IMR-90 (cell line): ENCODE measurements around the gene NCBP2. TPM values are rescaled to one million over a fixed set of nuclear protein-coding genes. Genes with fewer than 3 reads are reported as not detected.

Experiments used
- ATAC-seq: fragments of 200-7000 bp; cut with Tn5 transposase; 2 replicates; pipeline ENCODE4 v1.9.1; 2020; ENCODE audit warnings: low read depth, mild to moderate bottlenecking, moderate library complexity
- BruUV-seq: library from RNA; stranded (reverse); fragments of 400-500 nt; replicated peaks from 2 replicates; lab custom pipeline; 2021; lab: Mats Ljungman, UMichigan
- CTCF ChIA-PET: fragments of 300-600 bp; formaldehyde crosslinking; extraction: SDS; loops from one replicate; lab custom pipeline; 2021; ENCODE audit warnings: antibody characterized with exemption; lab: Yijun Ruan, JAX
- POLR2A ChIA-PET: fragments of 300-600 bp; sonication (Branson Sonifier 250); formaldehyde crosslinking; loops from one replicate; lab custom pipeline; 2022; ENCODE audit warnings: antibody characterized with exemption; ENCODE audit not compliant: unreplicated experiment; lab: Charles Lee
- DNase-seq: peaks from one replicate; pipeline ENCODE4 v3.0.0; 2013
- H2AFZ ChIP-seq: replicated peaks from 2 replicates; pipeline ENCODE3; 2013; ENCODE audit warnings: low read length, mild to moderate bottlenecking; ENCODE audit not compliant: poor library complexity
- H2AK5ac ChIP-seq: 2 replicates; pipeline ENCODE4 v1.6.1; 2013; ENCODE audit warnings: low read depth, low read length, inconsistent platforms
- H2AK9ac ChIP-seq: replicated peaks from 2 replicates; pipeline ENCODE3; 2013; ENCODE audit warnings: mild to moderate bottlenecking, low read depth, low read length, moderate library complexity; ENCODE audit not compliant: poor library complexity
- H2BK120ac ChIP-seq: 2 replicates; pipeline ENCODE4 v1.6.1; 2013; ENCODE audit warnings: low read depth, low read length, inconsistent platforms
- H2BK15ac ChIP-seq: 3 replicates; pipeline ENCODE4 v1.6.1; 2013; ENCODE audit warnings: low read depth, low read length, inconsistent platforms
- H2BK20ac ChIP-seq: 2 replicates; pipeline ENCODE4 v1.6.1; 2013; ENCODE audit warnings: low read depth, mild to moderate bottlenecking, inconsistent platforms, low read length, moderate library complexity
- H2BK5ac ChIP-seq: 2 replicates; pipeline ENCODE4 v1.6.1; 2013; ENCODE audit warnings: mild to moderate bottlenecking, low read depth, low read length, inconsistent platforms; ENCODE audit not compliant: poor library complexity, severe bottlenecking
- H3K14ac ChIP-seq: replicated peaks from 2 replicates; pipeline ENCODE4 v1.6.1; 2013; ENCODE audit warnings: low read depth, low read length, inconsistent platforms
- H3K18ac ChIP-seq: 2 replicates; pipeline ENCODE4 v1.6.1; 2013; ENCODE audit warnings: low read depth, low read length, control low read depth
- H3K23ac ChIP-seq: 2 replicates; pipeline ENCODE4 v1.6.1; 2013; ENCODE audit warnings: low read depth, low read length, inconsistent platforms
- H3K27ac ChIP-seq: 2 replicates; pipeline ENCODE4 v1.5.1; 2013; ENCODE audit warnings: mild to moderate bottlenecking, control low read depth, low read length; ENCODE audit not compliant: insufficient read depth
- H3K27me3 ChIP-seq: 2 replicates; pipeline ENCODE4 v1.6.1; 2013; ENCODE audit warnings: low read length; ENCODE audit not compliant: control insufficient read depth, insufficient read depth
- H3K36me3 ChIP-seq: 2 replicates; pipeline ENCODE4 v1.6.1; 2013; ENCODE audit warnings: low read length, mixed read lengths; ENCODE audit not compliant: control insufficient read depth, insufficient read depth
- H3K4ac ChIP-seq: 2 replicates; pipeline ENCODE4 v1.6.1; 2013; ENCODE audit warnings: low read depth, low read length, inconsistent platforms
- H3K4me1 ChIP-seq: 2 replicates; pipeline ENCODE4 v1.6.1; 2013; ENCODE audit warnings: low read length, mixed read lengths; ENCODE audit not compliant: control insufficient read depth, insufficient read depth
- H3K4me2 ChIP-seq: 2 replicates; pipeline ENCODE4 v1.6.1; 2013; ENCODE audit warnings: low read depth, mild to moderate bottlenecking, control low read depth, low read length, moderate library complexity
- H3K4me3 ChIP-seq: 2 replicates; pipeline ENCODE4 v1.5.1; 2013; ENCODE audit warnings: low read depth, mild to moderate bottlenecking, control low read depth, low read length, moderate library complexity; ENCODE audit not compliant: insufficient read depth
- H3K56ac ChIP-seq: 2 replicates; pipeline ENCODE4 v1.6.1; 2013; ENCODE audit warnings: low read length, inconsistent platforms; ENCODE audit not compliant: insufficient read depth; ENCODE audit errors: extremely low read depth
- H3K79me1 ChIP-seq, 2 experiments: 2 replicates each; pipeline ENCODE4 v1.6.1; 2013; ENCODE audit warnings: low read length in 2 of 2, inconsistent platforms in 1 of 2, low read depth in 1 of 2
- H3K9ac ChIP-seq: 2 replicates; pipeline ENCODE4 v1.6.1; 2013; ENCODE audit warnings: low read depth, low read length, control low read depth
- H3K9me1 ChIP-seq: 2 replicates; pipeline ENCODE4 v1.6.1; 2013; ENCODE audit warnings: low read length, inconsistent platforms; ENCODE audit not compliant: insufficient read depth
- H3K9me3 ChIP-seq: 2 replicates; pipeline ENCODE4 v1.6.1; 2013; ENCODE audit warnings: low read length; ENCODE audit not compliant: control insufficient read depth, insufficient read depth
- H4K20me1 ChIP-seq: 2 replicates; pipeline ENCODE4 v1.6.1; 2013; ENCODE audit warnings: low read length, inconsistent platforms; ENCODE audit not compliant: insufficient read depth
- H4K5ac ChIP-seq: 2 replicates; pipeline ENCODE4 v1.6.1; 2013; ENCODE audit warnings: mild to moderate bottlenecking, low read depth, low read length, control low read depth
- H4K8ac ChIP-seq, 2 experiments: 2 replicates each; pipeline ENCODE4 v1.6.1; 2013; ENCODE audit warnings: low read depth in 2 of 2, low read length in 2 of 2, control low read depth in 1 of 2, inconsistent platforms in 1 of 2
- H4K91ac ChIP-seq: 2 replicates; pipeline ENCODE4 v1.6.1; 2013; ENCODE audit warnings: low read depth, low read length, inconsistent platforms; ENCODE audit not compliant: insufficient read depth
- CEBPB ChIP-seq: IDR thresholded peaks from 2 replicates; pipeline ENCODE4 v1.6.1; 2012; ENCODE audit warnings: low read depth, low read length, improper control_type of control experiment
- CHD1 ChIP-seq: IDR thresholded peaks from 2 replicates; pipeline ENCODE4 v1.6.1; 2012; ENCODE audit warnings: low read depth, low read length, improper control_type of control experiment
- CTCF ChIP-seq: conservative IDR thresholded peaks from 2 replicates; pipeline ENCODE4 v1.5.1; 2012; ENCODE audit warnings: mild to moderate bottlenecking, low read depth, low read length, improper control_type of control experiment
- ELK1 ChIP-seq: fragments of 150-350 bp; IDR thresholded peaks from 2 replicates; pipeline ENCODE4 v1.6.1; 2016; ENCODE audit warnings: low read depth, mild to moderate bottlenecking, low read length, moderate library complexity, borderline replicate concordance
- FOS ChIP-seq: fragments of 150-350 bp; IDR thresholded peaks from 2 replicates; pipeline ENCODE4 v1.6.1; 2016; ENCODE audit warnings: low read depth, low read length
- MAFK ChIP-seq: IDR thresholded peaks from 2 replicates; pipeline ENCODE4 v1.6.1; 2012; ENCODE audit warnings: low read depth, low read length, improper control_type of control experiment
- MAZ ChIP-seq: IDR thresholded peaks from 2 replicates; pipeline ENCODE4 v1.6.1; 2012; ENCODE audit warnings: low read depth, mild to moderate bottlenecking, low read length, improper control_type of control experiment, moderate library complexity, borderline replicate concordance
- MXI1 ChIP-seq: IDR thresholded peaks from 2 replicates; pipeline ENCODE4 v1.6.1; 2012; ENCODE audit warnings: low read depth, mild to moderate bottlenecking, low read length, moderate library complexity, borderline replicate concordance
- NFE2L2 ChIP-seq: fragments of 150-350 bp; IDR thresholded peaks from 2 replicates; pipeline ENCODE4 v1.6.1; 2016; ENCODE audit warnings: low read depth, mild to moderate bottlenecking, low read length
- POLR2A ChIP-seq: IDR thresholded peaks from 2 replicates; pipeline ENCODE4 v1.6.1; 2012; ENCODE audit warnings: mild to moderate bottlenecking, low read depth, low read length
- RAD21 ChIP-seq: IDR thresholded peaks from 2 replicates; pipeline ENCODE4 v1.6.1; 2012; ENCODE audit warnings: low read length, improper control_type of control experiment
- RCOR1 ChIP-seq: IDR thresholded peaks from 2 replicates; pipeline ENCODE4 v1.6.1; 2012; ENCODE audit warnings: mild to moderate bottlenecking, low read length, improper control_type of control experiment; ENCODE audit not compliant: insufficient replicate concordance
- RFX5 ChIP-seq: IDR thresholded peaks from 2 replicates; pipeline ENCODE4 v1.8.0; 2012; ENCODE audit warnings: low read depth, mild to moderate bottlenecking, low read length, moderate library complexity
- SMC3 ChIP-seq: fragments of 150-350 bp; IDR thresholded peaks from 2 replicates; pipeline ENCODE4 v1.6.1; 2016; ENCODE audit warnings: low read depth, mild to moderate bottlenecking, antibody characterized with exemption, low read length, moderate library complexity
- USF2 ChIP-seq: fragments of 150-350 bp; IDR thresholded peaks from 2 replicates; pipeline ENCODE4 v1.6.1; 2017; ENCODE audit warnings: mild to moderate bottlenecking, antibody characterized with exemption, low read length, low read depth
- WGBS, 2 experiments: methylation state at CpG; one replicate each; pipeline versions ENCODE4 v1.1.5 to v1.1.7; 2013; ENCODE audit warnings: missing lambda C conversion rate in 2 of 2; ENCODE audit not compliant: insufficient read length in 1 of 2; ENCODE audit errors: extremely low coverage in 2 of 2; 5-methylcytosine and 5-hydroxymethylcytosine counted together
- dilution Hi-C: fragments of 300-500 bp; cut with HindIII; formaldehyde crosslinking; loops from one replicate; pipeline ENCODE4 v1.14.3; 2018; ENCODE audit warnings: low sequenced_read_pairs; ENCODE audit not compliant: unreplicated experiment
- in situ Hi-C: fragments of 300-500 bp; cut with MboI; formaldehyde crosslinking; loops from 3 replicates; pipeline ENCODE4 v1.14.3; 2019; ENCODE audit warnings: low sequenced_read_pairs, inconsistent platforms, mixed read lengths
- intact Hi-C: fragments of 100-400 bp; cut with micrococcal nuclease; formaldehyde crosslinking; loops from 2 replicates; pipeline ENCODE4 v1.10.0; 2022
- polyA plus RNA-seq, 3 experiments: library from polyadenylated mRNA; depleted of rRNA; stranded (reverse); fragments of >200 nt; gene quantifications; 2 replicates each; pipeline ENCODE4 v1.2.3, GENCODE V29; 2012; ENCODE audit warnings: low replicate concordance in 1 of 3
- total RNA-seq: library from RNA; depleted of rRNA; stranded (reverse); fragments of >200 nt; gene quantifications from 2 replicates; pipeline ENCODE4 v1.2.3, GENCODE V29; 2012

Gene NCBP2
- total and polyA plus RNA-seq, 2 of the 4 experiments (the other 2 are of a cell fraction), result 42.8 to 73.6 TPM

- dilution Hi-C loops, result no loop called here
- ChIA-PET POLR2A (no interaction called here), CTCF (no interaction called here)
- Histone ChIP-seq H3K36me3 (no peaks in the 10 kb centered on the region), H2BK15ac (no peak overlapping the region), H3K14ac (no peak overlapping the region), H3K23ac (no peak overlapping the region), H3K4me3 (no peak overlapping the region), H3K27ac (no peak overlapping the region), H2AK5ac (no peak overlapping the region), H3K4me1 (no peaks in the 10 kb centered on the region), H3K56ac (no peak overlapping the region), H4K91ac (no peak overlapping the region), H2AK9ac (no peak overlapping the region), H2BK120ac (no peak overlapping the region), H4K8ac (no peak overlapping the region), H3K9ac (no peak overlapping the region), H3K9me1 (no peaks in the 10 kb centered on the region), H2BK5ac (no peak overlapping the region), H4K5ac (no peak overlapping the region), H3K9me3 (peaks cover 5% of the 10 kb centered on the region), H2BK20ac (no peak overlapping the region), H3K79me1 (no peaks in the 10 kb centered on the region), H4K20me1 (no peaks in the 10 kb centered on the region), H3K4ac (no peak overlapping the region), H2AFZ (no peak overlapping the region), H3K18ac (no peak overlapping the region), H3K27me3 (peaks cover 19% of the 10 kb centered on the region), H3K4me2 (no peak overlapping the region)
- DNase-seq (no peak), ATAC-seq (no peak)
- intact Hi-C loops, result no loop called here
- no CpG with 5 or more reads among the region's 1 CpG for WGBS, 2 experiments
- in situ Hi-C loops, result no loop called here
- no peak for TF ChIP-seq SMC3
- no peak for TF ChIP-seq CHD1
- no peak for TF ChIP-seq NFE2L2
- no peak for TF ChIP-seq POLR2A
- TF ChIP-seq MAFK, result no peak
- TF ChIP-seq CEBPB, result no peak
- no peak for TF ChIP-seq RFX5
- no peak for TF ChIP-seq RCOR1
- no peak for TF ChIP-seq MAZ
- no peak for TF ChIP-seq RAD21
- TF ChIP-seq CTCF, result no peak
- no peak for TF ChIP-seq FOS
- TF ChIP-seq ELK1, result no peak
- no peak for TF ChIP-seq USF2
- no peak for TF ChIP-seq MXI1
- no TSS peak for BruUV-seq
Observed at GRCh38 chr3:196983186-196983585, 40.9 kb upstream of the NCBP2 start.
